Parathyroid adenoma (tissue), 2 donors: ENCODE measurements around the gene CRYBA2.

Experiments used
- H2AFZ ChIP-seq: fragments of 300-600 bp; sonication (generic); one replicate; pipeline ENCODE4 v1.7.0; 2017; ENCODE audit warnings: antibody characterized with exemption, mild to moderate bottlenecking
- H3K27ac ChIP-seq: fragments of 300-600 bp; sonication (generic); one replicate; pipeline ENCODE4 v1.7.0; 2017
- H3K27me3 ChIP-seq: fragments of 300-600 bp; sonication (generic); one replicate; pipeline ENCODE4 v1.7.0; 2017; ENCODE audit warnings: low read length; ENCODE audit not compliant: control insufficient read depth, insufficient read depth
- H3K36me3 ChIP-seq: fragments of 300-600 bp; sonication (generic); one replicate; pipeline ENCODE4 v1.7.0; 2017; ENCODE audit warnings: low read length; ENCODE audit not compliant: control insufficient read depth, insufficient read depth
- H3K4me1 ChIP-seq: fragments of 300-600 bp; sonication (generic); one replicate; pipeline ENCODE4 v1.7.0; 2017; ENCODE audit warnings: control low read depth
- H3K4me2 ChIP-seq: fragments of 300-600 bp; sonication (generic); one replicate; pipeline ENCODE4 v1.7.0; 2017; ENCODE audit warnings: low read length
- H3K4me3 ChIP-seq: fragments of 300-600 bp; sonication (generic); one replicate; pipeline ENCODE4 v1.7.0; 2017; ENCODE audit warnings: low read depth, low read length
- H3K79me2 ChIP-seq: fragments of 300-600 bp; sonication (generic); one replicate; pipeline ENCODE4 v1.7.0; 2017; ENCODE audit warnings: control low read depth
- H3K9ac ChIP-seq: fragments of 300-600 bp; sonication (generic); one replicate; pipeline ENCODE4 v1.7.0; 2017; ENCODE audit warnings: mild to moderate bottlenecking
- H3K9me3 ChIP-seq: fragments of 300-600 bp; sonication (generic); one replicate; pipeline ENCODE4 v1.7.0; 2017; ENCODE audit warnings: low read length; ENCODE audit not compliant: control insufficient read depth
- TF ChIP-seq, protein P1 (sequence below): fragments of 300-600 bp; sonication (generic); IDR thresholded peaks from one replicate; pipeline ENCODE4 v1.7.0; 2017; ENCODE audit warnings: antibody characterized with exemption, mild to moderate bottlenecking
- donor health status: primary hyperparathyroidism.

CRYBA2 gene

DNA sequence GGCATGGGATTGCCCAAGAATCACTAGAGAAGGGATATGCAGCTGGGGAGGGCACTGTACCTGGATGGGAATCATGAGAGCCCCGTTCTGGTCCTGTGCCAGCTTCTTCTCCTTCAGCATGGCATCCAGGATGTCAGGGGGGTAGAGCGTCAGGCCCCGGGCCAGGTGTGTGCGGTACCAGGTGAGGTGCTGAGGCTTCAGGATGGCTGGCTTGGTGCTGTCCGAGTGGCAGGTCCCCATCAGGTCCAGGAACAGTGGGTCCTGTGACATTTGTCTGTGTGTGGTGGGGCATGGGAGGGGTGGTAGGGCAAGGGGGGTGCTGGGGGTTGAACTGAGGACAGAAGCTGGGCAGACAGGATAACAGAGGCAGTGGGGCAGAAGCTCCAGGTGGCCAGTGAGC is 34.9 kb upstream of the CRYBA2 start:
- H3K9ac ChIP-seq, result no peak overlapping the region
- no peaks in the 10 kb centered on the region for H3K27me3 ChIP-seq
- H3K79me2 ChIP-seq, result no peaks in the 10 kb centered on the region

DNA sequence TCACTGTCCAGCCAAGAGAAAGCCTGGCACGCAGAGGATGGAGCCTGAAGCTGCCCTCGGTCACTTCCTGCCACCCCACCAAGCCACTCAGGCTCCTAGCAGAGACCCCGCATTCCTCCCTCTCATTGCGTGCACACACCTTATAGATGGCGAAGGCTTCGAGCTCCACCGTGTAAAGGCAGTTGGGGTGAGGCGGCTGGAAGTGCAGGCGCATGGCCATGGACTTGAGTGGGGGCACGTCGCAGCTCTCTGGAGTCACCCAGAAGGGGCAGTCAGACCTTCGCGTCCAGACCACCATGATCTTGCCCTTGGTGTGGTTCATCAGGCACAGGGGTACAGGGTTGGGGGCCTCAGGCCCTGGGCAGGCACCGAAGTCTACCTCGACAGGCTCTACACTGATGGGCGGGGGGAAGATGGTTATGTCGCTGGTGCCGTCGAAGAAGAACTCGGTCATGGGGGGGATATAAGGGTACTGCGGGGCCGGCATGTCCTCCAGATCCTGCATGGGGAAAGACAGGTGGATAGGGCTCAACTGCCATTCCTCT is 34.4 kb upstream of the CRYBA2 start:
- Histone ChIP-seq H3K27me3 (no peaks in the 10 kb centered on the region), H2AFZ (no peak overlapping the region), H3K4me2 (no peak overlapping the region), H3K27ac (no peak overlapping the region), H3K9ac (no peak overlapping the region), H3K4me1 (peaks cover 3% of the 10 kb centered on the region), H3K79me2 (no peaks in the 10 kb centered on the region), H3K36me3 (no peaks in the 10 kb centered on the region), H3K4me3 (no peak overlapping the region), H3K9me3 (no peaks in the 10 kb centered on the region)
- TF ChIP-seq, protein P1, sequence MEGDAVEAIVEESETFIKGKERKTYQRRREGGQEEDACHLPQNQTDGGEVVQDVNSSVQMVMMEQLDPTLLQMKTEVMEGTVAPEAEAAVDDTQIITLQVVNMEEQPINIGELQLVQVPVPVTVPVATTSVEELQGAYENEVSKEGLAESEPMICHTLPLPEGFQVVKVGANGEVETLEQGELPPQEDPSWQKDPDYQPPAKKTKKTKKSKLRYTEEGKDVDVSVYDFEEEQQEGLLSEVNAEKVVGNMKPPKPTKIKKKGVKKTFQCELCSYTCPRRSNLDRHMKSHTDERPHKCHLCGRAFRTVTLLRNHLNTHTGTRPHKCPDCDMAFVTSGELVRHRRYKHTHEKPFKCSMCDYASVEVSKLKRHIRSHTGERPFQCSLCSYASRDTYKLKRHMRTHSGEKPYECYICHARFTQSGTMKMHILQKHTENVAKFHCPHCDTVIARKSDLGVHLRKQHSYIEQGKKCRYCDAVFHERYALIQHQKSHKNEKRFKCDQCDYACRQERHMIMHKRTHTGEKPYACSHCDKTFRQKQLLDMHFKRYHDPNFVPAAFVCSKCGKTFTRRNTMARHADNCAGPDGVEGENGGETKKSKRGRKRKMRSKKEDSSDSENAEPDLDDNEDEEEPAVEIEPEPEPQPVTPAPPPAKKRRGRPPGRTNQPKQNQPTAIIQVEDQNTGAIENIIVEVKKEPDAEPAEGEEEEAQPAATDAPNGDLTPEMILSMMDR, result no peak

More for the DNA sequence above, 34.9 kb upstream of the CRYBA2 start:
- TF ChIP-seq, protein P1, result no peak
- Histone ChIP-seq H3K9me3 (no peaks in the 10 kb centered on the region), H2AFZ (no peak overlapping the region), H3K4me2 (no peak overlapping the region), H3K36me3 (no peaks in the 10 kb centered on the region), H3K27ac (no peak overlapping the region), H3K4me3 (no peak overlapping the region), H3K4me1 (peaks cover 3% of the 10 kb centered on the region)

DNA sequence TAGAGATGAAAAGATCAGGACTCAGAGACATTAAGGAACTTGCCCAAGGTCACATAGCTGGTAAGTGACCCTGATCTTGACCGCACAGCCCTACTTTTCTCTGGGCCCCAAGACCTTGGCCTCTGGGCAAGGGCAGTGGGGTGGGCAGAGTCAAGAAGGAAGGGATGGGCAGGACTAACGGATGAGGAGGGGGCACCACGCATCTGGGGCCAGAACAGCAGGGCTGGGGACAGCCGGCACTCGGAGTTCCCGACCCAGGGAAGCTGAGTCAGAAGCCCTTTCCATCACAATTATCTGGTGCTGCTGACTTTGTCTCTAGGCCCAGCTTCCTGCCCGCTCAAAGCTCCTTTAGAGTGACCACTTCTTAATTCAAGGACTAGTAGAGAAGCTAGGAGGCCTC is 33.7 kb upstream of the CRYBA2 start:
- H3K4me1 ChIP-seq, result peaks cover 3% of the 10 kb centered on the region
- no peak overlapping the region for H3K27ac ChIP-seq
- no peaks in the 10 kb centered on the region for H3K36me3 ChIP-seq
- no peak overlapping the region for H3K4me2 ChIP-seq
- H2AFZ ChIP-seq, result no peak overlapping the region
- H3K9ac ChIP-seq, result no peak overlapping the region
- no peaks in the 10 kb centered on the region for H3K9me3 ChIP-seq
- no peaks in the 10 kb centered on the region for H3K79me2 ChIP-seq
- TF ChIP-seq, protein P1, result no peak
- H3K4me3 ChIP-seq, result no peak overlapping the region
- no peaks in the 10 kb centered on the region for H3K27me3 ChIP-seq

DNA sequence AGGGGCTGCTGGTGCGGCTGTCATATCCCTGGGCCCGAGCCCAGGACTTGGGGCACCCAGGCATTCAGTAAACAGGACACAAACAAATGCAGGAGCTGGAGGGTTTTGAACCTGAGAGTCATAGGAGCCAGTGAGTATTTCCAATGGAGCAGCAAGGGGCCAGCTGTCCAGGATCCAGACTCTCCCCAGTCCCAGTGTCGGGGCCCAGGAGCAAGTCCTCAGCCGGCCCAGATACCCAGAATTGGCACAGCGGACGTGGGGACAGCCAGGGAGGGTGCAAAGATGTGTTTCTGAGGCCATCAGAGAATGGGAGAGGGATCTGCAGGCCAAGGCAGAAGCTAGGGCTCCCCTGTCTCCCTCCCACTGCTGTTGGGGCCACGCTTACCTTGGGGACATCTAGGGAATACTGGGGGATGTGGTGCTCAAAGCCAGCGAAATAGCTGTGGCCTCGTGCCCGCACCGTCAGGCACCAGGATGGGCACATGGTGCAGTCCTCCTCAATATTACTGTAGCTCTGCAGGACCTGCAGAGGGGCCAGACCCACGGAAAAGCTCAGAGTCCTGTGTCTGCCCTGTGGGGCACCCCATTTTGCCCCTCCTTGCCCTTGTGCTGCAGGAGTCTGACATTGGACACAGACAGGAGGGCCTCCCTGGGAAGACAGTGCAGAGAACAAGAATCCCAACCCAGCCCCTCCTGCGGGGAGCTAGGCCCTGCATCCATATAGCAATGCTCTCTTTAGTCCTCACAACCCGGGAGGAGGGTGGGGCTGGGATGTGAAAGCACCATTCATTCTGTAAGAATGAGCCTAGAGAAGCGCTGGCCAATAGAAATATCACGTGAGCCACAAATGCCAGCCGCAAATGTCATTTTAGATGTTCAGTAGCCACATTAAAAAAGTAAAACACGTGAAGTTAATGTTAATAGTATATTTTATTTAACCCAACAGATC is 32.7 kb upstream of the CRYBA2 start:
- no peak overlapping the region for H2AFZ ChIP-seq
- H3K9ac ChIP-seq, result no peak overlapping the region
- H3K79me2 ChIP-seq, result no peaks in the 10 kb centered on the region
- TF ChIP-seq, protein P1, result no peak
- no peaks in the 10 kb centered on the region for H3K36me3 ChIP-seq
- no peak overlapping the region for H3K4me2 ChIP-seq
- H3K4me3 ChIP-seq, result no peak overlapping the region
- peaks cover 3% of the 10 kb centered on the region for H3K4me1 ChIP-seq
- H3K27me3 ChIP-seq, result no peaks in the 10 kb centered on the region
- H3K9me3 ChIP-seq, result no peaks in the 10 kb centered on the region
- H3K27ac ChIP-seq, result no peak overlapping the region
